Measurements from ENCODE around the gene ZDHHC20.

Gene ZDHHC20

GRCh38 chr13:21343659-21344058 lies 115.4 kb downstream of the ZDHHC20 start:
- H3K4me3 ChIP-seq (ENCODE audit: low read length) = no peak overlapping the region

DNA sequence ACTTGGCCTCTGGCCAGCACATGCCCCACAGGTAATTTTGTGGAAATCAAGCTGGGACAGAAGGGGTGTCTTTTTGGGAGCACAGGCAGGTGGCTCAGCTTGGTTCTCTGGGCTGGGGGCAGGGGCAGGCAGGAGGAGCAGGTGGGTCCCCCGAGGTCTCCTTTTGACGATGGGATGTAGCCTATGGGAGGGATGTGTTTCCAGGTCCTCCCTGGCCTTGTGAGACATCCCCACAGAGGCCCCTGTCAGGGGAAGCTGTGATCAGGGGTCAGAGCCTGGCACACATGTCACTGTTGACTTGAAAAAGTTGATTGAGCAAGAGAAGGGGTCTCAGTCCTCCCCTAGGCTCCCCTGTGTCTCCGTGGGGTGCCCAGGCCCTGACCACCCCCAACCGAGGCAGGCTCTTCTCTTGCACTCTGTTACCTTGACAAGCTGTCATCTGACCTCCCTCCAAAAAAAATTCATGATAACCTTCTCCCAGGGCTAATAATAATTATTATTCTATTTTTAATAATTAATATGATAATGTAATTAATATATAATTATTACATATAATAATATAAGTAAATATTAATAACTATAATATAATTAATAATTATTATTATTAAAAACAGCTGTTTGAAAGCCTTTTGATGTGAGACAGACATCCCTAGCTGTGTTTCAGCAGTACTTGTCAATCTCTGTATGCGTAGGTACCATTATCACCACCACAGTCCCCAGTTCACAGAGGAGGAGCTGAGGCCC lies 116.2 kb downstream of the ZDHHC20 start:
- Histone ChIP-seq H3F3A (ENCODE audit: insufficient read depth, low read length) (no peaks in the 10 kb centered on the region), H3K4me3 (ENCODE audit: low read length) (no peak overlapping the region), H3K9me3 (replicated peaks; ENCODE audit: insufficient read depth, low read length) (no peaks in the 10 kb centered on the region), H3K27me3 (replicated peaks; ENCODE audit: insufficient read depth, low read length) (no peaks in the 10 kb centered on the region), H3K27ac (ENCODE audit: low read length) (no peak overlapping the region), H4K20me1 (ENCODE audit: insufficient read depth, low read length) (no peaks in the 10 kb centered on the region), H3K9ac (ENCODE audit: low read length) (no peak overlapping the region), H3K79me2 (ENCODE audit: low read length) (no peaks in the 10 kb centered on the region), H2AFZ (ENCODE audit: low read length) (no peak overlapping the region), H3K9me2 (replicated peaks; ENCODE audit: insufficient read depth, low read length) (no peaks in the 10 kb centered on the region), H3K4me2 (ENCODE audit: low read depth, low read length) (no peak overlapping the region), H3K36me3 (replicated peaks; ENCODE audit: insufficient read depth, low read length) (no peaks in the 10 kb centered on the region), H3K4me1 (ENCODE audit: low read length) (no peaks in the 10 kb centered on the region)
- TF ChIP-seq CTCF (IDR thresholded peaks at IDR 0.05; ENCODE audit: low read length) (no peak), EZH2phosphoT487 (IDR thresholded peaks at IDR 0.05; ENCODE audit: low read length) (no peak), EZH2 (optimal IDR thresholded peaks at IDR 0.05; ENCODE audit: low read depth, low read length) (no peak)
- no peak for DNase-seq

More at GRCh38 chr13:21343659-21344058, 115.4 kb downstream of the ZDHHC20 start:
- no peak for DNase-seq
- Histone ChIP-seq H3K27ac (ENCODE audit: low read length) (no peak overlapping the region), H3K79me2 (ENCODE audit: low read length) (no peaks in the 10 kb centered on the region), H3K36me3 (replicated peaks; ENCODE audit: insufficient read depth, low read length) (no peaks in the 10 kb centered on the region), H2AFZ (ENCODE audit: low read length) (no peak overlapping the region), H4K20me1 (ENCODE audit: insufficient read depth, low read length) (no peaks in the 10 kb centered on the region), H3K9me2 (replicated peaks; ENCODE audit: insufficient read depth, low read length) (no peaks in the 10 kb centered on the region), H3F3A (ENCODE audit: insufficient read depth, low read length) (no peaks in the 10 kb centered on the region), H3K27me3 (replicated peaks; ENCODE audit: insufficient read depth, low read length) (no peaks in the 10 kb centered on the region), H3K9me3 (replicated peaks; ENCODE audit: insufficient read depth, low read length) (no peaks in the 10 kb centered on the region), H3K4me1 (ENCODE audit: low read length) (no peaks in the 10 kb centered on the region), H3K9ac (ENCODE audit: low read length) (no peak overlapping the region), H3K4me2 (ENCODE audit: low read depth, low read length) (no peak overlapping the region)
- TF ChIP-seq EZH2 (optimal IDR thresholded peaks at IDR 0.05; ENCODE audit: low read depth, low read length) (no peak), EZH2phosphoT487 (IDR thresholded peaks at IDR 0.05; ENCODE audit: low read length) (no peak), CTCF (IDR thresholded peaks at IDR 0.05; ENCODE audit: low read length) (no peak)

DNA sequence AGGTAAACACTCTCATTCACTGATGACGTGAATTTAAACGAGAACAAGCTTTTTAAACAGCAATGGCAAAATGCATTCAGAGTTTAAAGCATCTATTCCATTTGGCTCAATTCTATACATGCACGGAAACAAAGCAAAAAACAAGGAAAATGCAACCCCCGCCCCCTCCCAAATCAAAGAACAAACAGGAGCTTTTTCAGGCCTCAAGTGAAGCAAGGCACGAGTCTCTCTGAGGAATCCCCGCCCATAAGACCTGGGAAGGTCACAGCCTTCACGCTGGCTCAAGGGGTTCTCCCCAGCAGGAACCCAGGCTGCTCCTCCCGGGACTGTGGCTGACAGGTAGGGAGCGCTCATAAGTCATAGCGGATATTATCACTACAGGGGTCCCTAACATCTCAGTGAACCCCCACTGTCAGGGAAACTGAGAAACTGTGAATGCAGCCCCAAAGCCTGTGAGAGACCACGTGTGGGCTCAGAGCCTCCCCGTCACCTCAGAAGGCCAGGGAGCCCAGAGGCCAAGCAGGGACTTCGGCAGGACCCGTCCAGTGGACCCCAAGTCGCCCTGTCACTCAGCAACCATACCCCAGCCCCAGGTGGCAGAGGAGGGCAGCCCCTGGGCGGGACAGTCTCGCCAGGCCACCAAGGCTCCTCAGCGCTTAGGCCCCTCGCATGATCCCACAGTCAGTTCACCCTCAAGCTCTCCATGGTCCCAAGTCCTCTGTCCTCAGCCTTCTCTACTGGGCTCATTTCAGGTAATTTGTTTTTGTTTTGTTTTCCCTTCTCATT lies 117.3 kb downstream of the ZDHHC20 start:
- Histone ChIP-seq H3F3A (ENCODE audit: insufficient read depth, low read length) (no peaks in the 10 kb centered on the region), H3K9me2 (replicated peaks; ENCODE audit: insufficient read depth, low read length) (no peaks in the 10 kb centered on the region), H3K4me3 (ENCODE audit: low read length) (no peak overlapping the region), H2AFZ (ENCODE audit: low read length) (no peak overlapping the region), H3K27me3 (replicated peaks; ENCODE audit: insufficient read depth, low read length) (no peaks in the 10 kb centered on the region), H3K4me1 (ENCODE audit: low read length) (no peaks in the 10 kb centered on the region), H3K36me3 (replicated peaks; ENCODE audit: insufficient read depth, low read length) (no peaks in the 10 kb centered on the region), H3K9me3 (replicated peaks; ENCODE audit: insufficient read depth, low read length) (no peaks in the 10 kb centered on the region), H3K27ac (ENCODE audit: low read length) (no peak overlapping the region), H3K79me2 (ENCODE audit: low read length) (no peaks in the 10 kb centered on the region), H3K9ac (ENCODE audit: low read length) (no peak overlapping the region), H4K20me1 (ENCODE audit: insufficient read depth, low read length) (no peaks in the 10 kb centered on the region), H3K4me2 (ENCODE audit: low read depth, low read length) (no peak overlapping the region)
- DNase-seq = no peak
- no peak for TF ChIP-seq EZH2phosphoT487 (IDR thresholded peaks at IDR 0.05; ENCODE audit: low read length)
- TF ChIP-seq CTCF (IDR thresholded peaks at IDR 0.05; ENCODE audit: low read length) = no peak
- no peak for TF ChIP-seq EZH2 (optimal IDR thresholded peaks at IDR 0.05; ENCODE audit: low read depth, low read length)
